ENCODE data around the gene EPS15. TPM values are rescaled to one million over a fixed set of nuclear protein-coding genes. Genes with fewer than 3 reads are reported as not detected.

EPS15 gene
- total and polyA plus RNA-seq, 9 of the 15 experiments (the other 6 are each of a cell fraction or from before 2014, with no cell fraction given) = 23.1 to 69.0 (median 41.7) TPM

GRCh38 chr1:51473331-51474115, 45.5 kb downstream of the EPS15 start:
- in situ Hi-C loops (cut with MboI) (no loop called here), intact Hi-C loops (cut with micrococcal nuclease) (no loop called here)
- H3K4me2 ChIP-seq (ENCODE audit: insufficient read depth, low read length) = no peak overlapping the region
- FAIRE-seq (no peak), ATAC-seq (no peak), DNase-seq (ENCODE audit: extremely low read depth in 1 of 4, low spot score in 3 of 4) (no peak)
- BruUV-seq (replicated peaks) = no TSS peak
- H3K27me3 ChIP-seq (ENCODE audit: control insufficient read depth in 2 of 2, insufficient read depth in 2 of 2, low read length in 2 of 2) = no peaks in the 10 kb centered on the region
- H4K20me1 ChIP-seq (replicated peaks; ENCODE audit: control insufficient read depth, insufficient read depth, low read length) = 0 out of 2 replicates have a peak, but pooled peaks cover 4% of the 10 kb centered on the region
- no peak overlapping the region for H3K4me3 ChIP-seq
- H3K9me3 ChIP-seq (replicated peaks; ENCODE audit: control insufficient read depth, insufficient read depth, low read depth, low read length) = no peaks in the 10 kb centered on the region
- CTCF ChIA-PET (ENCODE audit: low intra/inter-chr PET ratio) = no interaction called here
- H3K36me3 ChIP-seq (ENCODE audit: control insufficient read depth, insufficient read depth, low read length) = peaks cover 33% of the 10 kb centered on the region
- H2AFZ ChIP-seq (ENCODE audit: low read depth, low read length) = no peak overlapping the region
- POLR2A ChIA-PET = interaction anchor here (0.6 to 0.8 kb wide), 2 partner anchors 12 to 39 kb away, joined by 3 read pairs; no protein-coding TSS in a partner anchor
- peaks cover 0 to 11% of the 10 kb centered on the region in 2 experiments; a peak in 3 of 5 replicates for H3K4me1 ChIP-seq (replicated peaks in 1 of 2; ENCODE audit: control insufficient read depth in 2 of 2, insufficient read depth in 2 of 2, low read length in 2 of 2)
- no peak overlapping the region for H3K9ac ChIP-seq (ENCODE audit: insufficient read depth in 1 of 2, low read depth in 2 of 2, low read length in 2 of 2)
- H3K79me2 ChIP-seq (ENCODE audit: control insufficient read depth, insufficient read depth, low read length) = peaks cover 4% of the 10 kb centered on the region; the same call in 1 of the 3 replicates
- H3K9me1 ChIP-seq (ENCODE audit: control insufficient read depth, insufficient read depth, low read length) = no peaks in the 10 kb centered on the region
- H3K27ac ChIP-seq (ENCODE audit: extremely low read depth, low read depth, low read length) = no peak overlapping the region
- TF ChIP-seq MLLT1 (IDR thresholded peaks at IDR 0.05) (no peak), ASH1L (IDR thresholded peaks at IDR 0.05; ENCODE audit: borderline replicate concordance, low read depth, partially characterized antibody) (no peak), KDM1A (IDR thresholded peaks at IDR 0.05) (peak in 1 of 2 experiments; percentile 32; a peak in 1 of 4 replicates), C11orf30 (IDR thresholded peaks at IDR 0.05; ENCODE audit: low read depth) (peak; percentile 80), SNRNP70 (optimal IDR thresholded peaks at IDR 0.05; ENCODE audit: low read depth, low read length) (no peak), ZNF77 (CRISPR knock-in tag; IDR thresholded peaks at IDR 0.05) (no peak), ZNF197 (CRISPR knock-in tag; IDR thresholded peaks at IDR 0.05; ENCODE audit: low read depth) (no peak), HEY1 (CRISPR knock-in tag; IDR thresholded peaks at IDR 0.05; ENCODE audit: borderline replicate concordance) (no peak), HNRNPL (IDR thresholded peaks at IDR 0.05; ENCODE audit: low read depth, low read length) (no peak), MAFK (IDR thresholded peaks at IDR 0.05; ENCODE audit: low read length) (peak; percentile 52), NCOR1 (IDR thresholded peaks at IDR 0.05) (no peak), ZNF253 (CRISPR knock-in tag; conservative IDR thresholded peaks at IDR 0.05) (no peak), ZNF395 (CRISPR knock-in tag; IDR thresholded peaks at IDR 0.05) (no peak), GATAD2B (IDR thresholded peaks at IDR 0.05; ENCODE audit: borderline replicate concordance) (0 out of 2 replicates have a peak, but pooled peaks have one; percentile 17), LEF1 (IDR thresholded peaks at IDR 0.05) (no peak), CHCHD3 (CRISPR knock-in tag; IDR thresholded peaks at IDR 0.05) (no peak), ZNF584 (CRISPR knock-in tag; IDR thresholded peaks at IDR 0.05; ENCODE audit: low read depth) (no peak), RNF2 (IDR thresholded peaks at IDR 0.05) (no peak), MAFG (tag; conservative IDR thresholded peaks at IDR 0.05) (peak; percentile 59), KLF16 (IDR thresholded peaks at IDR 0.05) (no peak), ZNF3 (CRISPR knock-in tag; IDR thresholded peaks at IDR 0.05) (no peak), ZNF316 (IDR thresholded peaks at IDR 0.05) (peak; percentile 85)

Data from K562 (cell line).